HEK293 (cell line): Measurements from ENCODE around the gene ZNF619.
A peak's percentile ranks its signal among the peaks of the same experiment; 100 is the strongest.

Experiments
- CTCF ChIA-PET: fragments of 350-600 bp; formaldehyde crosslinking; extraction: SDS; loops from one replicate; lab custom pipeline; 2021; ENCODE audit warnings: antibody characterized with exemption; lab: Yijun Ruan, JAX
- POLR2A ChIA-PET: fragments of 300-600 bp; formaldehyde crosslinking; extraction: SDS; loops from one replicate; lab custom pipeline; 2020; ENCODE audit warnings: antibody characterized with exemption, inconsistent platforms; lab: Yijun Ruan, JAX
- H3K27ac ChIP-seq: fragments of 200-500 bp; sonication (Bioruptor generic); 2 replicates; pipeline ENCODE4 v1.5.1; 2014; ENCODE audit warnings: low read depth, low read length, control low read depth, inconsistent platforms; ENCODE audit errors: extremely low read depth
- H3K36me3 ChIP-seq, 2 experiments: fragments of 200-500 bp in 1 of 2; sonication (Bioruptor generic) in 1 of 2; 1 replicate in 1 of 2; 2 replicates in 1 of 2; pipeline ENCODE4 v1.5.1; 2014 to 2017; ENCODE audit warnings: inconsistent platforms in 2 of 2, low read length in 2 of 2; ENCODE audit not compliant: control insufficient read depth in 2 of 2, insufficient read depth in 1 of 2
- H3K4me1 ChIP-seq: fragments of 200-500 bp; sonication (Bioruptor generic); 2 replicates; pipeline ENCODE4 v1.5.1; 2014; ENCODE audit warnings: mild to moderate bottlenecking, low read length, inconsistent platforms; ENCODE audit not compliant: control insufficient read depth, insufficient read depth
- H3K4me3 ChIP-seq: 2 replicates; pipeline ENCODE4 v1.5.1; 2011; ENCODE audit warnings: low read depth, mild to moderate bottlenecking, control low read depth, low read length, moderate library complexity
- H3K9me3 ChIP-seq: fragments of 200-500 bp; sonication (Bioruptor generic); 2 replicates; pipeline ENCODE4 v1.5.1; 2014; ENCODE audit warnings: low read depth, low read length, inconsistent platforms; ENCODE audit not compliant: control insufficient read depth, insufficient read depth
- AEBP2 ChIP-seq: fragments of 450-650 bp; formaldehyde crosslinking; IDR thresholded peaks from 2 replicates; pipeline ENCODE4 v1.5.1; 2016; ENCODE audit warnings: missing biosample characterization, missing genetic modification characterization, borderline replicate concordance
- BCL11B ChIP-seq: fragments of 450-650 bp; formaldehyde crosslinking; IDR thresholded peaks from 2 replicates; pipeline ENCODE4 v1.5.1; 2016; ENCODE audit warnings: low read depth, missing biosample characterization, missing genetic modification characterization
- EGR2 ChIP-seq: fragments of 450-650 bp; formaldehyde crosslinking; IDR thresholded peaks from 2 replicates; pipeline ENCODE4 v1.5.1; 2016; ENCODE audit warnings: low read depth, missing biosample characterization, missing genetic modification characterization
- GFI1B ChIP-seq: fragments of 450-650 bp; formaldehyde crosslinking; IDR thresholded peaks from 2 replicates; pipeline ENCODE4 v1.5.1; 2016; ENCODE audit warnings: missing biosample characterization, missing genetic modification characterization
- KLF9 ChIP-seq: fragments of 450-650 bp; formaldehyde crosslinking; IDR thresholded peaks from 2 replicates; pipeline ENCODE4 v1.5.1; 2016; ENCODE audit warnings: missing biosample characterization, missing genetic modification characterization, low read depth
- ZBTB1 ChIP-seq: fragments of 450-650 bp; formaldehyde crosslinking; IDR thresholded peaks from 2 replicates; pipeline ENCODE4 v1.5.1; 2016; ENCODE audit warnings: missing biosample characterization, missing genetic modification characterization
- ZBTB48 ChIP-seq: fragments of 450-650 bp; formaldehyde crosslinking; IDR thresholded peaks from 2 replicates; pipeline ENCODE4 v1.5.1; 2016; ENCODE audit warnings: missing biosample characterization, missing genetic modification characterization
- ZNF114 ChIP-seq: fragments of 450-650 bp; formaldehyde crosslinking; IDR thresholded peaks from 2 replicates; pipeline ENCODE4 v1.5.0; 2017; ENCODE audit warnings: missing biosample characterization, missing genetic modification characterization
- ZNF132 ChIP-seq: fragments of 450-650 bp; formaldehyde crosslinking; IDR thresholded peaks from 2 replicates; pipeline ENCODE4 v1.5.1; 2017; ENCODE audit warnings: missing biosample characterization, missing genetic modification characterization, borderline replicate concordance
- ZNF221 ChIP-seq: fragments of 450-650 bp; formaldehyde crosslinking; IDR thresholded peaks from 2 replicates; pipeline ENCODE4 v1.5.1; 2017; ENCODE audit warnings: missing biosample characterization, missing genetic modification characterization, borderline replicate concordance
- ZNF37A ChIP-seq: fragments of 450-650 bp; IDR thresholded peaks from 2 replicates; pipeline ENCODE4 v1.5.1; 2018; ENCODE audit warnings: missing biosample characterization, missing genetic modification characterization
- ZNF416 ChIP-seq: fragments of 450-650 bp; formaldehyde crosslinking; IDR thresholded peaks from 2 replicates; pipeline ENCODE4 v1.5.1; 2016; ENCODE audit warnings: missing biosample characterization, missing genetic modification characterization
- ZNF423 ChIP-seq: fragments of 450-650 bp; formaldehyde crosslinking; IDR thresholded peaks from 2 replicates; pipeline ENCODE4 v1.5.1; 2016; ENCODE audit warnings: missing biosample characterization, missing genetic modification characterization
- ZNF514 ChIP-seq: fragments of 450-650 bp; formaldehyde crosslinking; IDR thresholded peaks from 2 replicates; pipeline ENCODE4 v1.5.1; 2016; ENCODE audit warnings: missing biosample characterization, missing genetic modification characterization
- ZNF555 ChIP-seq: fragments of 450-650 bp; formaldehyde crosslinking; conservative IDR thresholded peaks from 2 replicates; pipeline ENCODE4 v1.5.1; 2017; ENCODE audit warnings: missing biosample characterization, mild to moderate bottlenecking, missing genetic modification characterization, inconsistent platforms
- ZNF621 ChIP-seq: fragments of 450-650 bp; formaldehyde crosslinking; IDR thresholded peaks from 2 replicates; pipeline ENCODE4 v1.5.1; 2017; ENCODE audit warnings: missing biosample characterization, missing genetic modification characterization
- ZNF645 ChIP-seq: fragments of 450-650 bp; formaldehyde crosslinking; IDR thresholded peaks from 2 replicates; pipeline ENCODE4; 2016; ENCODE audit warnings: missing biosample characterization, missing genetic modification characterization
- ZNF692 ChIP-seq: fragments of 450-650 bp; formaldehyde crosslinking; IDR thresholded peaks from 2 replicates; pipeline ENCODE4 v1.5.1; 2016; ENCODE audit warnings: missing biosample characterization, missing genetic modification characterization
- ZNF792 ChIP-seq: fragments of 450-650 bp; formaldehyde crosslinking; IDR thresholded peaks from 2 replicates; pipeline ENCODE4 v1.5.1; 2016; ENCODE audit warnings: missing biosample characterization, missing genetic modification characterization
- ZXDB ChIP-seq: fragments of 450-650 bp; formaldehyde crosslinking; IDR thresholded peaks from 2 replicates; pipeline ENCODE4 v1.5.1; 2016; ENCODE audit warnings: missing biosample characterization, missing genetic modification characterization
- TF ChIP-seq, protein P1 (sequence below): fragments of 450-650 bp; formaldehyde crosslinking; IDR thresholded peaks from 2 replicates; pipeline ENCODE4 v1.5.1; 2016; ENCODE audit warnings: missing biosample characterization, missing genetic modification characterization
- TF ChIP-seq, protein P2 (sequence below): fragments of 450-650 bp; formaldehyde crosslinking; IDR thresholded peaks from 2 replicates; pipeline ENCODE4 v1.5.1; 2017; ENCODE audit warnings: missing biosample characterization, missing genetic modification characterization
- TF ChIP-seq, protein P3 (sequence below): fragments of 450-650 bp; formaldehyde crosslinking; optimal IDR thresholded peaks from 2 replicates; pipeline ENCODE3; 2016; ENCODE audit warnings: missing biosample characterization, mild to moderate bottlenecking, missing genetic modification characterization

Gene ZNF619

GRCh38 chr3:40505599-40506462, 28.9 kb downstream of the ZNF619 start, which contains the start of gene ZNF620 (continued):
- TF ChIP-seq, protein P1, sequence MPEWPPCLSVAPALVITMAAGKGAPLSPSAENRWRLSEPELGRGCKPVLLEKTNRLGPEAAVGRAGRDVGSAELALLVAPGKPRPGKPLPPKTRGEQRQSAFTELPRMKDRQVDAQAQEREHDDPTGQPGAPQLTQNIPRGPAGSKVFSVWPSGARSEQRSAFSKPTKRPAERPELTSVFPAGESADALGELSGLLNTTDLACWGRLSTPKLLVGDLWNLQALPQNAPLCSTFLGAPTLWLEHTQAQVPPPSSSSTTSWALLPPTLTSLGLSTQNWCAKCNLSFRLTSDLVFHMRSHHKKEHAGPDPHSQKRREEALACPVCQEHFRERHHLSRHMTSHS (tag by site-specific recombination), result no peak
- TF ChIP-seq ZNF621 (tag by site-specific recombination) (no peak), ZBTB1 (no peak), ZNF423 (tag by site-specific recombination) (peak; percentile 57; the same call in 1 of the 2 replicates), ZNF416 (tag by site-specific recombination) (no peak), ZNF645 (tag by site-specific recombination) (no peak), ZXDB (tag by site-specific recombination) (peak; percentile 55), ZNF37A (peak; percentile 99), ZNF514 (no peak), ZNF221 (no peak), EGR2 (tag by site-specific recombination) (peak; percentile 33; the same call in 1 of the 2 replicates), ZNF132 (no peak)
- TF ChIP-seq, protein P2, sequence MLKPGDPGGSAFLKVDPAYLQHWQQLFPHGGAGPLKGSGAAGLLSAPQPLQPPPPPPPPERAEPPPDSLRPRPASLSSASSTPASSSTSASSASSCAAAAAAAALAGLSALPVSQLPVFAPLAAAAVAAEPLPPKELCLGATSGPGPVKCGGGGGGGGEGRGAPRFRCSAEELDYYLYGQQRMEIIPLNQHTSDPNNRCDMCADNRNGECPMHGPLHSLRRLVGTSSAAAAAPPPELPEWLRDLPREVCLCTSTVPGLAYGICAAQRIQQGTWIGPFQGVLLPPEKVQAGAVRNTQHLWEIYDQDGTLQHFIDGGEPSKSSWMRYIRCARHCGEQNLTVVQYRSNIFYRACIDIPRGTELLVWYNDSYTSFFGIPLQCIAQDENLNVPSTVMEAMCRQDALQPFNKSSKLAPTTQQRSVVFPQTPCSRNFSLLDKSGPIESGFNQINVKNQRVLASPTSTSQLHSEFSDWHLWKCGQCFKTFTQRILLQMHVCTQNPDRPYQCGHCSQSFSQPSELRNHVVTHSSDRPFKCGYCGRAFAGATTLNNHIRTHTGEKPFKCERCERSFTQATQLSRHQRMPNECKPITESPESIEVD (tag by site-specific recombination), result no peak

DNA sequence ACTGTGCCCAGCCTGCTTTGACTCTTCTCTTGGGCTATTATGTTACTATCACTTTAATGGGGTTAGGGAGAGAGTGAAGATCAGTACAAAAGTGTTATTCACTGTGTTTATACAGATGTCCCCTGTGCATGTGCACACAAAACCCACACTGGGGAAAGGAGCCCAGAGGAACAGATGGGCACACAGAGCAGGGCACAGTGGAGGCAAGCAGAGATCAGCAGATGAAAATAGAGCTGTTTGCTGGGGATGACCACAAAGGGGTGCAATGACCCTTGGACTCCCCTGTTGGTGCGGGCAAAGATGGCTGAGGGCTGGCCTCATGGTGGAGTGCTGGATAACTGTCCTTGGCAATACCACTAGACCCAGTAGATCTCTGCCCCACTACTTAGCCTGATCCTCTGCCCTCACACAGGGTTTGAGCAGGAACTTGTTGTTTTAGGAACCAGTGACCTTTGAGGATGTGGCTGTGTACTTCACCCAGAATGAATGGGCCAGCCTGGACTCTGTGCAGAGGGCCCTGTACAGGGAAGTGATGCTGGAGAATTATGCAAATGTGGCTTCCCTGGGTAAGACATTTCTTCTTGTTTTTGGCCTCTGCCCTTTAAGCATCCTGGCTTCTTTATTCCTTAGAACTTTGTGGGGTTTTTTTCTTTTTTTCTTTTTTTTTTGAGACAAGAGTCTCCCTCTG, 34.3 kb downstream of the ZNF619 start:
- POLR2A ChIA-PET, result no interaction called here
- H3K36me3 ChIP-seq, result peaks cover 22 to 70% of the 10 kb centered on the region in 2 experiments; a peak in 2 of 3 replicates
- H3K4me3 ChIP-seq, result no peak overlapping the region
- no peak overlapping the region for H3K27ac ChIP-seq
- TF ChIP-seq ZNF114, result no peak
- TF ChIP-seq ZBTB48 (tag by site-specific recombination), result no peak
- no peak for TF ChIP-seq ZNF792 (tag by site-specific recombination)
- TF ChIP-seq, all 188 proteins: peak for 0
- CTCF ChIA-PET, result interaction anchor here (0.7 kb wide), 1 partner anchor 66 kb away, joined by 6 read pairs; no protein-coding TSS in a partner anchor
- Histone ChIP-seq H3K9me3 (no peaks in the 10 kb centered on the region), H3K4me1 (no peaks in the 10 kb centered on the region)

DNA sequence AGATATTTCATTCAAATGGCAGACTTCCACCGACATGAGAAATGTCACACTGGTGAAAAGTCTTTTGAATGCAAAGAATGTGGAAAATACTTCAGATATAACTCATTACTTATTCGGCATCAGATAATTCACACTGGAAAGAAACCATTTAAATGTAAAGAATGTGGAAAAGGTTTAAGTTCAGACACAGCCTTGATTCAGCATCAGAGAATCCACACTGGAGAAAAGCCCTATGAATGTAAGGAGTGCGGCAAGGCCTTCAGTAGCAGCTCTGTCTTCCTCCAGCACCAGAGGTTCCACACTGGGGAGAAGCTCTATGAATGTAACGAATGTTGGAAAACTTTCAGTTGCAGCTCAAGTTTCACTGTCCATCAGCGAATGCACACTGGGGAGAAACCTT, 39.3 kb downstream of the ZNF619 start:
- CTCF ChIA-PET, result no interaction called here

More for the DNA sequence above, 39.3 kb downstream of the ZNF619 start:
- TF ChIP-seq ZNF555 (no peak), AEBP2 (tag by site-specific recombination) (no peak), BCL11B (tag by site-specific recombination) (no peak), ZNF692 (tag by site-specific recombination) (no peak), KLF9 (no peak), GFI1B (tag by site-specific recombination) (no peak)
- TF ChIP-seq, protein P3, sequence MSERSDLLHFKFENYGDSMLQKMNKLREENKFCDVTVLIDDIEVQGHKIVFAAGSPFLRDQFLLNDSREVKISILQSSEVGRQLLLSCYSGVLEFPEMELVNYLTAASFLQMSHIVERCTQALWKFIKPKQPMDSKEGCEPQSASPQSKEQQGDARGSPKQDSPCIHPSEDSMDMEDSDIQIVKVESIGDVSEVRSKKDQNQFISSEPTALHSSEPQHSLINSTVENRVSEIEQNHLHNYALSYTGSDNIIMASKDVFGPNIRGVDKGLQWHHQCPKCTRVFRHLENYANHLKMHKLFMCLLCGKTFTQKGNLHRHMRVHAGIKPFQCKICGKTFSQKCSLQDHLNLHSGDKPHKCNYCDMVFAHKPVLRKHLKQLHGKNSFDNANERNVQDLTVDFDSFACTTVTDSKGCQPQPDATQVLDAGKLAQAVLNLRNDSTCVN (tag by site-specific recombination), result no peak
- H3K27ac ChIP-seq, result no peak overlapping the region
- no peak overlapping the region for H3K4me3 ChIP-seq
- peaks cover 0 to 56% of the 10 kb centered on the region in 2 experiments; a peak in 2 of 3 replicates for H3K36me3 ChIP-seq
- H3K9me3 ChIP-seq, result no peaks in the 10 kb centered on the region
- POLR2A ChIA-PET, result no interaction called here
- no peaks in the 10 kb centered on the region for H3K4me1 ChIP-seq
